Testis (tissue), 3 donors: ENCODE measurements around the gene ALAS1. TPM values are rescaled to one million over a fixed set of nuclear protein-coding genes. Genes with fewer than 3 reads are reported as not detected.

Experiments used
- DNase-seq: peaks from one replicate; pipeline ENCODE4 v3.0.0-alpha.2; 2019
- H3K27ac ChIP-seq, 2 donors: fragments of 200-600 bp; sonication (generic); one replicate each; pipeline ENCODE4 v1.5.1; 2019
- H3K27me3 ChIP-seq: fragments of 200-600 bp; sonication (generic); one replicate; pipeline ENCODE4 v1.5.1; 2019
- H3K36me3 ChIP-seq: fragments of 200-600 bp; sonication (generic); one replicate; pipeline ENCODE4 v1.5.1; 2017; ENCODE audit warnings: low read depth; ENCODE audit errors: missing control alignments
- H3K4me1 ChIP-seq: fragments of 200-600 bp; sonication (generic); one replicate; pipeline ENCODE4 v1.5.1; 2019
- H3K4me3 ChIP-seq, 2 donors: fragments of 200-600 bp; sonication (generic); one replicate each; pipeline ENCODE4 v1.5.1; 2017 to 2019
- H3K9me3 ChIP-seq: fragments of 200-600 bp; sonication (generic); one replicate; pipeline ENCODE4 v1.5.1; 2017
- CTCF ChIP-seq, 3 experiments: fragments of 450-650 bp in 2 of 3; fragments of 200-600 bp in 1 of 3; sonication (generic) in 1 of 3; IDR thresholded peaks; one replicate each; pipeline ENCODE4 v1.5.1; 2016 to 2019; ENCODE audit warnings: antibody characterized with exemption in 3 of 3, mild to moderate bottlenecking in 2 of 3, moderate library complexity in 1 of 3
- POLR2A ChIP-seq: fragments of 450-650 bp; IDR thresholded peaks from one replicate; pipeline ENCODE4 v1.6.1; 2017; ENCODE audit warnings: antibody characterized with exemption, mild to moderate bottlenecking, moderate library complexity
- WGBS, 2 donors: methylation state at CpG; one replicate each; pipeline ENCODE4 v1.1.5; 2018; 5-methylcytosine and 5-hydroxymethylcytosine counted together
- intact Hi-C: fragments of 100-400 bp; cut with DNase I; formaldehyde crosslinking; loops from one replicate; pipeline ENCODE4 v1.15.1; 2023; ENCODE audit warnings: low total_unique reads
- polyA plus RNA-seq: library from polyadenylated mRNA; stranded (reverse); fragments of 350-450 nt; fragmentation: Illumina TruSeq; extraction: RNeasy Lipid Tissue Mini Kit (QIAGEN cat#74804); gene quantifications from one replicate; pipeline ENCODE4 v1.2.3, GENCODE V29; 2014; ENCODE audit warnings: low read depth, low replicate concordance; ENCODE audit not compliant: insufficient read depth
- total RNA-seq, 2 donors: library from RNA; depleted of rRNA; stranded (reverse); fragments of >200 nt; gene quantifications; one replicate each; pipeline ENCODE4 v1.2.3, GENCODE V29; 2016

The ALAS1 gene
- total and polyA plus RNA-seq, 3 donors from 2014 or later: 49.9 to 54.2 (median 51.4) TPM

- intact Hi-C loops: no loop called here
- DNase-seq: no peak
- Histone ChIP-seq H3K4me3 (no peak overlapping the region), H3K4me1 (peaks cover 14% of the 10 kb centered on the region), H3K27me3 (no peaks in the 10 kb centered on the region), H3K36me3 (no peaks in the 10 kb centered on the region), H3K27ac (no peak overlapping the region), H3K9me3 (no peaks in the 10 kb centered on the region)
- TF ChIP-seq POLR2A (no peak), CTCF (IDR thresholded peaks at IDR 0.05) (no peak)
- 79 to 93% methylated on average over 4 of the region's 4 CpGs for WGBS, 2 donors
Observed at GRCh38 chr3:52202384-52203077, 4.6 kb downstream of the ALAS1 start.

GRCh38 chr3:52203701-52204100 lies 5.7 kb downstream of the ALAS1 start:
- Histone ChIP-seq H3K36me3 (no peaks in the 10 kb centered on the region), H3K27me3 (no peaks in the 10 kb centered on the region), H3K4me3 (no peak overlapping the region), H3K27ac (no peak overlapping the region), H3K4me1 (peaks cover 11% of the 10 kb centered on the region), H3K9me3 (no peaks in the 10 kb centered on the region)
- TF ChIP-seq CTCF (IDR thresholded peaks at IDR 0.05): no peak
- no peak for TF ChIP-seq POLR2A
- intact Hi-C loops: no loop called here
- DNase-seq: no peak
- 65 to 67% methylated on average over 1 of the region's 1 CpG for WGBS, 2 donors

GRCh38 chr3:52204337-52205073 lies 6.5 kb downstream of the ALAS1 start:
- no peak overlapping the region for H3K27ac ChIP-seq
- no peak for DNase-seq

GRCh38 chr3:52205727-52206372 lies 7.9 kb downstream of the ALAS1 start:
- no peak for DNase-seq
- no peak overlapping the region for H3K4me3 ChIP-seq
- TF ChIP-seq POLR2A (no peak), CTCF (IDR thresholded peaks at IDR 0.05) (no peak)
- intact Hi-C loops: no loop called here
- no peaks in the 10 kb centered on the region for H3K36me3 ChIP-seq
- WGBS, 2 donors: 83 to 84% methylated on average over 6 of the region's 6 CpGs
- H3K27ac ChIP-seq: no peak overlapping the region
- H3K9me3 ChIP-seq: no peaks in the 10 kb centered on the region
- no peaks in the 10 kb centered on the region for H3K4me1 ChIP-seq
- no peaks in the 10 kb centered on the region for H3K27me3 ChIP-seq

More at GRCh38 chr3:52204337-52205073, 6.5 kb downstream of the ALAS1 start:
- intact Hi-C loops: no loop called here
- Histone ChIP-seq H3K9me3 (no peaks in the 10 kb centered on the region), H3K4me3 (no peak overlapping the region), H3K4me1 (peaks cover 4% of the 10 kb centered on the region), H3K36me3 (no peaks in the 10 kb centered on the region), H3K27me3 (no peaks in the 10 kb centered on the region)
- 86% methylated on average over 10 of the region's 10 CpGs for WGBS, 2 donors
- no peak for TF ChIP-seq POLR2A

GRCh38 chr3:52208556-52208955 lies 10.6 kb downstream of the ALAS1 start:
- WGBS, 2 donors: 86 to 87% methylated on average over 4 of the region's 4 CpGs
- intact Hi-C loops: no loop called here

More at GRCh38 chr3:52208556-52208955, 10.6 kb downstream of the ALAS1 start:
- Histone ChIP-seq H3K9me3 (no peaks in the 10 kb centered on the region), H3K4me1 (no peaks in the 10 kb centered on the region), H3K4me3 (no peak overlapping the region), H3K36me3 (no peaks in the 10 kb centered on the region), H3K27me3 (no peaks in the 10 kb centered on the region), H3K27ac (no peak overlapping the region)
- TF ChIP-seq POLR2A: no peak
- TF ChIP-seq CTCF (IDR thresholded peaks at IDR 0.05): no peak
- no peak for DNase-seq
